GM12865 (cell line): ENCODE data around the gene MAN2A1.

ENCODE experiments used
- DNase-seq: peaks from one replicate; pipeline ENCODE4 v3.0.0; 2010; ENCODE audit warnings: low read depth
- H3K4me3 ChIP-seq: 2 replicates; pipeline ENCODE4 v1.5.1; 2011; ENCODE audit warnings: mild to moderate bottlenecking, low read depth, low read length, control low read depth
- CTCF ChIP-seq: IDR thresholded peaks from 2 replicates; pipeline ENCODE4 v1.5.1; 2011; ENCODE audit warnings: low read length, control low read depth, low read depth, inconsistent platforms; ENCODE audit not compliant: insufficient read depth; ENCODE audit errors: missing control alignments

The MAN2A1 gene

DNA sequence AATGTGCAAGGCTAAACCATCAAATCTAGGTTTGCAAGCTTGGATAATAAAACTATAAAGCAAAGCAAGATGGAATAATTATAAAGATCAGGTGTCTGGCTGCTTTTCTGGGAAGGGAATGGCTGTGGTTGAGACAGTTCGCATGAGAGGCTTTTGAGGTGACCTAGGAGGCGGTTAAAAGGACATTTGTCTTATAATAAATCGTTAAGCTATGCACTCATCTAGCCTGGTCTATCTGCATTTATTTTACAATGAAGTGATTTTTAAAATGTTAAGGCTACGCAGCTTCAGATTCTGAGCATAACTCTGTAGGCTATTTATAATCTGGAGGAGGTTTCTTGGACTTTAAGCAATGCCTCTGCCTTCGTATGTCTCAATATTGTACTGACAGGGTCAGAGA is 29.4 kb upstream of the MAN2A1 start:
- no peak for TF ChIP-seq CTCF
- DNase-seq, result no peak

DNA sequence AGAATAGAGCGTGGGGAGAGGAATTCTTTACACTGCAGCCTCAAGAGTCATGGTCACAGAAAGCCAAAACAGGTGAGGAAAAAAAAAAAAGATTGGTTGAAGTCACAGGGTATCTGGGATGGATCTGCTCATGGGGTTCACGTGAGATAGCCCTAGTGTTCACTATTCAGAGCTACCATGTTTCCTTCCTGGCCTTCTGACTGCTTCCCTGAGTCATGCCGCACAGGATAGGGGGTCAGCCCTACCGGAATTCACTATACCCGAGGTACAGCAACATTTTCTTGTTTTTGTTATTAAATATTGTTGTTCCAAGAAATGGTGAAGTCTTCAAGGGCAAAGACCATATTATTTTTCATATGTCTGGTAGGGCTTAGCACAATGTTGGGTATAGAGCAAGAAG is 21.5 kb upstream of the MAN2A1 start:
- no peak for DNase-seq
- no peak overlapping the region for H3K4me3 ChIP-seq
- TF ChIP-seq CTCF, result no peak

More for the DNA sequence above, 29.4 kb upstream of the MAN2A1 start:
- H3K4me3 ChIP-seq, result no peak overlapping the region

DNA sequence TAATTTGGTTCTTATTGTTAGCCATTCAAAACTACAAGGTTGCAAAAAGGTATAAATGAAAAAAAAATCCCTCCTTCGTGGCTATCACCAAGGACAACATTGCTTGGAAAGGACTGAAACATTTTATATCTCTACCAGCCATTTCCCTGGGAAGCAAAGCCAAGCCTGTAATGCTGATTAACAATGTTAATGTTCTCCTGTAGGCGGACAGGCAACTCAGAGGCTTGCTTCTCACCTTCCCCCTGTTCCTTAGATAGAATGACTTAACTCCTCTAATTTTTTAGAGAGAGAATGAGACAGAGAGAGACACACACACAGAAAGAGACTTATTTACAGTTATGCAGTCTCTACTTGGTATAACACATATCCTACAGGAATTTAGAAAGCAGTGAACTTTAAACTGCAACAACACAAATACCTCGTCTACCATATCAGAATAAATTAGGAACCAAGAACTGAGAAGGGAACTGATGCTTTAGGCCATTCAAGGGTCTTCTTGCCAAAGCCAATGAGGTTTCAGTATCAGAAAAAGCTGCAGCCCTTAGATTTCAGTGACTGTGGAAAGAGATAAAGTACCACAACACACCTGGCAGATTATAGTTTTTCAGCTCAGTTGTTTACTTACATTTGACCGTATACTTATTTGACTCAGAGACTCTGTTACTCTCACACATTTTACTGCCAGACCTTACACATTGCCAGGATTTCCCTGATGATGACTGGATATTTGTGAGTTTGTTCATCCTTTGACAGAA is 20.9 kb upstream of the MAN2A1 start:
- peak; percentile 34 for DNase-seq
- no peak for TF ChIP-seq CTCF
- H3K4me3 ChIP-seq, result no peak overlapping the region

GRCh38 chr5:109669991-109670706 is 19.6 kb upstream of the MAN2A1 start:
- no peak overlapping the region for H3K4me3 ChIP-seq
- no peak for TF ChIP-seq CTCF
- DNase-seq, result no peak

- H3K4me3 ChIP-seq, result no peak overlapping the region
- TF ChIP-seq CTCF, result no peak
- no peak for DNase-seq
Observed at GRCh38 chr5:109671136-109671535, 18.6 kb upstream of the MAN2A1 start.

DNA sequence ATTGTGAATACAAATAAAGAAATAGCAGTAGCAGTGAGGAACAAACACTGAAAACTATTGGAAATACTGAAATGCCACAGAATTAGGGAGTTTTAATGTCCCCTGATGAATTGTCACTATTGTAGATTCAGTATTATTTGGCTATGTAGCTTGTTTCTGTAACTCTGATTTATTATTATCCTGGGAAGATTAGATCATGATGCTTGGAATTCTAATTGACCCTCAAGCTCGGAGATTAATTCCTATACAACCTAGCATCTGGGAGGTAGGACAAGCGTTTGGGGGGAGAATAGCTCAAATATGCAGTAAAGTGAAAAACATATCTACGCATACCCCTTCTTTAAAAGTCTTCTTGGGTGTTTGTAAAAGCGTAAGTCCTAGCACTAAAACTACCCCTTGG is 15.1 kb upstream of the MAN2A1 start:
- H3K4me3 ChIP-seq, result no peak overlapping the region
- TF ChIP-seq CTCF, result no peak
- no peak for DNase-seq
